HG02973 (cell line): ENCODE data around the gene GNAT1.

Experiments used
- ATAC-seq: cut with Tn5 transposase; IDR thresholded peaks from one replicate; pipeline ENCODE4 v1.9.1; 2021; ENCODE audit warnings: moderate library complexity; ENCODE audit not compliant: unreplicated experiment

Gene GNAT1

GRCh38 chr3:50190936-50191660, at the start of gene GNAT1:
Gene GNAT1 (plus strand): TSS chr3:50191610. CDS start chr3:50191726, 116 bp downstream.
- no peak for ATAC-seq

GRCh38 chr3:50146316-50146901, 45.0 kb upstream of the GNAT1 start:
- ATAC-seq, result no peak

GRCh38 chr3:50147016-50147415, 44.4 kb upstream of the GNAT1 start:
- ATAC-seq, result no peak

- ATAC-seq, result no peak
These were observed 44.0 kb upstream of the GNAT1 start for GRCh38 chr3:50147447-50147846.

- ATAC-seq, result no peak
These were observed 43.5 kb upstream of the GNAT1 start for GRCh38 chr3:50147861-50148260.

- no peak for ATAC-seq
These were observed 41.0 kb upstream of the GNAT1 start for GRCh38 chr3:50150404-50150750.

GRCh38 chr3:50150863-50151686, 40.3 kb upstream of the GNAT1 start:
- ATAC-seq, result no peak

GRCh38 chr3:50151728-50152127, 39.7 kb upstream of the GNAT1 start:
- no peak for ATAC-seq

GRCh38 chr3:50153782-50154475, 37.5 kb upstream of the GNAT1 start:
- ATAC-seq, result no peak

- peak; percentile 6 for ATAC-seq
These were observed 37.0 kb upstream of the GNAT1 start for GRCh38 chr3:50154476-50154839.

GRCh38 chr3:50154840-50155490, 36.4 kb upstream of the GNAT1 start, which contains the start of gene SEMA3F:
Gene SEMA3F (plus strand): TSS chr3:50155324. CDS start chr3:50159623, 4,299 bp downstream.
- peak; percentile 66 for ATAC-seq

- peak; percentile 14 for ATAC-seq
These were observed 35.9 kb upstream of the GNAT1 start for GRCh38 chr3:50155491-50155878.

GRCh38 chr3:50155891-50156290, 35.5 kb upstream of the GNAT1 start:
- ATAC-seq, result no peak

GRCh38 chr3:50156549-50157493, 34.6 kb upstream of the GNAT1 start:
- no peak for ATAC-seq

- ATAC-seq, result no peak
These were observed 33.4 kb upstream of the GNAT1 start for GRCh38 chr3:50157827-50158529.

GRCh38 chr3:50158530-50159146, 32.8 kb upstream of the GNAT1 start:
- ATAC-seq, result no peak

- no peak for ATAC-seq
These were observed 30.8 kb upstream of the GNAT1 start for GRCh38 chr3:50160561-50160983.

GRCh38 chr3:50161320-50161719, 30.1 kb upstream of the GNAT1 start:
- no peak for ATAC-seq
